Activated CD4-positive, alpha-beta memory T cell treated with anti-CD3 and anti-CD28 coated beads for 36 hours (primary cell): ENCODE results near the gene LSAMP. TPM values are rescaled to one million over a fixed set of nuclear protein-coding genes. Genes with fewer than 3 reads are reported as not detected.

ENCODE experiments used
- CTCF ChIA-PET: fragments of 350-600 bp; sonication (Branson Sonifier 250); formaldehyde crosslinking; loops from one replicate; lab custom pipeline; 2021; ENCODE audit warnings: antibody characterized with exemption, inconsistent platforms; lab: Charles Lee
- POLR2A ChIA-PET: fragments of 350-600 bp; sonication (Branson Sonifier 250); formaldehyde crosslinking; loops from one replicate; lab custom pipeline; 2021; ENCODE audit warnings: antibody characterized with exemption; lab: Charles Lee
- DNase-seq: peaks from one replicate; pipeline ENCODE4 v3.0.0-alpha.2; 2020
- H3K27ac Mint-ChIP-seq: one replicate; pipeline ENCODE4 v1.8.0; 2021; ENCODE audit warnings: mixed read lengths
- H3K27me3 Mint-ChIP-seq: one replicate; pipeline ENCODE4 v1.8.0; 2021; ENCODE audit warnings: mixed read lengths
- H3K36me3 Mint-ChIP-seq: one replicate; pipeline ENCODE4 v1.8.0; 2021; ENCODE audit warnings: mixed read lengths
- H3K4me1 Mint-ChIP-seq: one replicate; pipeline ENCODE4 v1.8.0; 2021; ENCODE audit warnings: low read depth, mixed read lengths
- H3K4me3 Mint-ChIP-seq: one replicate; pipeline ENCODE4 v1.8.0; 2021; ENCODE audit warnings: mild to moderate bottlenecking, mixed read lengths
- H3K9me3 Mint-ChIP-seq: one replicate; pipeline ENCODE4 v1.8.0; 2021; ENCODE audit warnings: mixed read lengths
- intact Hi-C: fragments of 100-400 bp; cut with micrococcal nuclease; formaldehyde crosslinking; loops from one replicate; pipeline ENCODE4 v1.15.1; 2023
- total RNA-seq, 2 experiments: library from RNA; stranded (reverse); gene quantifications; one replicate each; pipeline ENCODE4 v1.2.3, GENCODE V29; 2021

Gene LSAMP
- total RNA-seq, 2 experiments from 2014 or later, result not detected

DNA sequence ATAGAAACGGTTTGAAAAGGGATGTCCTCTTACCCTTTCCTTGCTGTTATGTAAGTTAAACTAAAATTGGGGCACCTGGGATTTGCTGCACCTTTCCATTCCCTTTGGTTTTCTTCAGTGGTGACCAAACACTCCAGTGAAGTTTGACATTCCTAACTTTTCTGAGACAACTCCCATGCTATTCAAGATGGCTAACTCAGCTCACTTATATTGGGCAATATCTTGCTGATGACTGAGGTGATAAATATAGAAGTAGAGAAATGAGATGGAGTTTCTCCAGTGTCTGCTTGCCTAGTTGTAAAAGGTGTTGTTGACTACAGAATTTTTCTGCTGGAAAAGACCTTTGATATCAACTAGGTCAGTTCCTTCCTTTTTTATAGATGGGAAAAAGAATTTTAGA lies 530.2 kb downstream of the LSAMP start:
- H3K27me3 Mint-ChIP-seq, result no peaks in the 10 kb centered on the region
- no peaks in the 10 kb centered on the region for H3K9me3 Mint-ChIP-seq
- DNase-seq, result no peak
- H3K4me3 Mint-ChIP-seq, result no peak overlapping the region
- H3K36me3 Mint-ChIP-seq, result no peaks in the 10 kb centered on the region
- CTCF ChIA-PET, result no interaction called here
- intact Hi-C loops, result no loop called here
- H3K4me1 Mint-ChIP-seq, result no peaks in the 10 kb centered on the region
- POLR2A ChIA-PET, result no interaction called here
- no peak overlapping the region for H3K27ac Mint-ChIP-seq

DNA sequence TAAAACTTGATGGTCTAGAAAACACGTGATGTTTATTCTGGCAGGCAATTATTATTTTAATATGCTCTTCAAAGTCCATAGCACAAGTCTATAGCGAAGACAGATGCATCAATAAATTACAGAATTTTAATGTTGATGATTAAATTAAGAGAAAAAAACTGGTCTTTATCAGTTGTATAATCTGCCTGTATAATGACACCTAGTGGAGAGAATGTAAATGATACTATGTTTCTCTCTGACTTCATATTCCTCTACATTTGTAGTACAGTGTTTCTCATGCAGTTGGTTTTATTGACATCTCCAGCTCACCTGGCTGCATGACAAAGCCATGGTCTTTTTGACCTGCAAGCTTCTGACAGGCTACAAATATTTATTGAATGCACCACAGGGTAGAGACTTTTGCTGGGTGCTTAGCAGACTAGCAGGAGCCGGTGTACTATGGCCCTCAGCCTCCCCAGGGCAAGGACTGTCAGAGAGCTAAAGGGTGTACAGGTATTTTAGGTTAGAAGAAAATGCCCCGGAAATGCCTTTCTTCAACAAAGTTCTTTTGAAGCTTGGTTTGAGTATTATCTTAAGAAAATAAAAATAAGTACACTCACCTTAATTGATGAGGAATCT lies 532.1 kb downstream of the LSAMP start:
- Mint-ChIP-seq H3K27me3 (no peaks in the 10 kb centered on the region), H3K27ac (no peak overlapping the region), H3K9me3 (no peaks in the 10 kb centered on the region), H3K4me3 (no peak overlapping the region), H3K36me3 (no peaks in the 10 kb centered on the region), H3K4me1 (no peaks in the 10 kb centered on the region)
- intact Hi-C loops, result no loop called here
- DNase-seq, result no peak
- CTCF ChIA-PET, result no interaction called here
- POLR2A ChIA-PET, result interaction anchor here (0.6 kb wide), 1 partner anchor 649 kb away, joined by 3 read pairs; no protein-coding TSS in a partner anchor

DNA sequence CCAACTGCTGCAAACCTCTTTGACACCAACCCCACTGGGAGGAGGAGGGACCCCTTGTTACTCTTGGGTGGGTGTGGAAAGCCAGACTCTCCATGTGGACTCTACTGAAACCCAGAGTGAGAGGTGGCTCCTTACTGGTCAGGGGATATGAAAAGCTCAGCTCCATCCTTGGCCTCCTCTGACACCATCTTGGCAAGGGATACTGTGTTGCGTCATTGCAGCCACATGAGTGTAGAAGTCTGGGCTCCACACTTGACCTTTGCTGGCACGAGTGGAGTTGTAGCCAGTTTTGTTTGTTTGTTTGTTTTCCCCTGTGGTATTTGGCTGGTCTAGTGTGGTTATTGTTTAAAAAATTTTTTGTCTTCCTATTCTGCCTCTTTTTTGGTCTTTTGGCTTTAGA lies 532.9 kb downstream of the LSAMP start:
- no peak for DNase-seq
- Mint-ChIP-seq H3K27ac (no peak overlapping the region), H3K36me3 (no peaks in the 10 kb centered on the region), H3K9me3 (no peaks in the 10 kb centered on the region), H3K4me3 (no peak overlapping the region), H3K27me3 (no peaks in the 10 kb centered on the region), H3K4me1 (no peaks in the 10 kb centered on the region)
- POLR2A ChIA-PET, result no interaction called here
- intact Hi-C loops, result no loop called here
- CTCF ChIA-PET, result no interaction called here

DNA sequence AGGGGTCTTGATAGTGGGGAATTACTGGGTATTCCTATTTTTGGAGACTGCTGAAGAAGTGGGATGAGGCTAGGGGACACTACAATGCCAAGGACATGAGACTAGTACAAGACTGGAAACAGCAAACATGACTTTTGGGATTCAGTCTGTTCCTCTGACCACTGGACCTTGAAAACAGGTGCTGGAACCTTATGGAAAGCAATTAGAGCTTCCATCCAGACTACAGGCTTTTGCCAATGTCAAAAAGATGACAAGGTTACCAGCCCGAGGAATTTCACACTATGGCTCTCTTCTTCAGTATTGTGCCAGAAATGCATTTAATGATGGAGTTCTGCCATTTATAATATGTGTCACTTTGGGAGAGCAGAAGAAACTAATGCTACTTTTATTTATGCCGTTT lies 539.4 kb downstream of the LSAMP start:
- H3K27ac Mint-ChIP-seq, result no peak overlapping the region
- no peaks in the 10 kb centered on the region for H3K9me3 Mint-ChIP-seq
- ChIA-PET CTCF (no interaction called here), POLR2A (no interaction called here)
- H3K4me3 Mint-ChIP-seq, result no peak overlapping the region
- intact Hi-C loops, result no loop called here
- no peak for DNase-seq
- H3K27me3 Mint-ChIP-seq, result peaks cover 3% of the 10 kb centered on the region
- no peaks in the 10 kb centered on the region for H3K4me1 Mint-ChIP-seq
- H3K36me3 Mint-ChIP-seq, result no peaks in the 10 kb centered on the region

DNA sequence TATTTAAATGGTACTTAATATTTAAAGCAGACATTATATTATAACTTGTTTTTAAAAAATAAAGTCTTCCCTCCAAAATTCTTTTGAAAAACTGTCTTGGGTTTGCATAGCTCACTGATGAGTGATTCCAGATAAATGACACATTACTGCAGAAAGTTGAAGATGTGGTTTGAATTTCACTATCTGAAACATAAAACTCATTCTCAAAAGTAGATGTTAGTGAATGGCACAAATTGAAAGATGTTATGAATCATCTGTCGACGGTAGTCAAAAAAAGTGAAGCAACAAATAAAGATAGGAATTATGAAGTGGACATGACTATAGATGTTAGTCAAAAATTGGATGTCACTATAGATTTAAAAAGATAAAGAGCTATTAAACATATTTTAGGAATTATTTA lies 541.4 kb downstream of the LSAMP start:
- Mint-ChIP-seq H3K27ac (no peak overlapping the region), H3K4me1 (no peaks in the 10 kb centered on the region), H3K9me3 (no peaks in the 10 kb centered on the region), H3K27me3 (peaks cover 3% of the 10 kb centered on the region), H3K36me3 (no peaks in the 10 kb centered on the region), H3K4me3 (no peak overlapping the region)
- ChIA-PET POLR2A (no interaction called here), CTCF (no interaction called here)
- intact Hi-C loops, result no loop called here
- no peak for DNase-seq

DNA sequence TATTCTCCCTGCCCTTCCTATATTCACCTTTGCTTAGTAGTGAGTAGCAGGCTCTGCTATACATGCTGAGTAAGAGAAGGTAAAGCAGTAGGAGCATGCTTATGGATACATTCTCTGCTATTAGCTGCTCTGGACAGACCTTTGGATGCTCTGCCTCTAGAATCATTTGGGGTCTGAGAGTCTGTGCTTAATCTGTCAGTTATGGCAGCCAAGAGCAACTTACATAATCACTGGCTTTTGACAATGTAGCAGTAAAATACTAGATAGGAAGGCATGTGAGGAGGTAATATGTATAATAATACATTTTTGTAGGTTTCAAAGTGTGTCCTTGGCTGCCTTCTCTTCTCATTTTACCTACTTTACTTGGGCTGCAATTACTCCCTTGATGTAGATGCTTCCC lies 544.3 kb downstream of the LSAMP start:
- Mint-ChIP-seq H3K4me1 (no peaks in the 10 kb centered on the region), H3K4me3 (no peak overlapping the region), H3K9me3 (no peaks in the 10 kb centered on the region), H3K27me3 (peaks cover 5% of the 10 kb centered on the region), H3K36me3 (no peaks in the 10 kb centered on the region), H3K27ac (no peak overlapping the region)
- intact Hi-C loops, result no loop called here
- ChIA-PET POLR2A (no interaction called here), CTCF (no interaction called here)
- DNase-seq, result no peak

DNA sequence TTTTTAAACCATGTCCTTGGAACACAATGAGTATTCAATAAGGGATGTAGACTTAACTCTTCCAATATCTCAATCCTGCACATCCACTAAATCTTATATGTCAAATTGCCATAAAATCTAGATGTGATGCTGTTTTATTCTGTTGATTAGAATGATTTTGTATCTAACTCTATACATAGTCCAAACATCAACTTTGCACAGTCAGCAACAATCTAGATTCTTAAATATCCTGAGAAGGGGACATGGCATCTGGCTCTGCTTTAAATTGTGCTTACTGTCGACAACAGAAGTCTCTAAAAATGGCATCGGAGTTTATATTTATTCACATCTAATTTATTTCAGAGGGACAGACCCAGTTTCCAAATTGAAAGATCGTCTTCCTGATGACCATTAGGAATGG lies 545.8 kb downstream of the LSAMP start:
- no peaks in the 10 kb centered on the region for H3K36me3 Mint-ChIP-seq
- ChIA-PET CTCF (no interaction called here), POLR2A (no interaction called here)
- no peak overlapping the region for H3K27ac Mint-ChIP-seq
- no peak overlapping the region for H3K4me3 Mint-ChIP-seq
- DNase-seq, result no peak
- no peaks in the 10 kb centered on the region for H3K9me3 Mint-ChIP-seq
- intact Hi-C loops, result no loop called here
- no peaks in the 10 kb centered on the region for H3K4me1 Mint-ChIP-seq
- H3K27me3 Mint-ChIP-seq, result peaks cover 5% of the 10 kb centered on the region

DNA sequence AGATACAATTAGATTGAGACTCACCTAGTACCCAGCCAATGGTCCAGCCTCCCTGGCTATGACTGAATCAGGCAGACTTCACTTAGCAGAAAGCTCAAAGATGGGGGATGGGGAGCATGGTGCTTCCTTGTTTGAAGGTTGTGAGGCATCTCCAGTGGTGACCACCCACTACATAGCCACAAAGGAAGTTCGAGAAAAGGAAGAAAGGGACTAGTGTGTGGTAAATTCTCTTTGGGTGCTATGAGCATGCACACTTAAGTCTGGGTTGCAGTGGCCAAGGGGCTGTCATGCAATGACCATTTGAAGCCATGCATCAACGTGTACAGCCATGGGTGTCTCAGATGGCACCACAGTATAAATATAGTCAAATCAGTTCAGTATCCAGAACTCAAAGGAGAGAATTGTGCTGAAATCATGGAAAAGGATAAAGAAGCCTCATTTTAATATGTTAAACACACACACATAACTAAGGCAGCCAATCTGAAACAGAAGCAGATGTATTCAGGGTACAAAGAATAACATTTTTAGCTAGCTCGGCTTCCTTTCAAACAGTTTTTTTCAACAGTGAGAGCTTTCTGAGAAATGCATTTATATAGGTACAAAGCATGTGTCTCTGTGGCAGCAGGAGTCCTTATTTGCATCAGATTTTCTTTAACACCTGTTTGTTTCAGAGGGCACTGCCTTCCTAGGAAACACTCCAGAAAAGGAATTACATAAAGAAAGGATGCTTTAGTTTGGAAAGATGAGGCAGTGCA lies 546.5 kb downstream of the LSAMP start:
- intact Hi-C loops, result no loop called here
- H3K27ac Mint-ChIP-seq, result no peak overlapping the region

DNA sequence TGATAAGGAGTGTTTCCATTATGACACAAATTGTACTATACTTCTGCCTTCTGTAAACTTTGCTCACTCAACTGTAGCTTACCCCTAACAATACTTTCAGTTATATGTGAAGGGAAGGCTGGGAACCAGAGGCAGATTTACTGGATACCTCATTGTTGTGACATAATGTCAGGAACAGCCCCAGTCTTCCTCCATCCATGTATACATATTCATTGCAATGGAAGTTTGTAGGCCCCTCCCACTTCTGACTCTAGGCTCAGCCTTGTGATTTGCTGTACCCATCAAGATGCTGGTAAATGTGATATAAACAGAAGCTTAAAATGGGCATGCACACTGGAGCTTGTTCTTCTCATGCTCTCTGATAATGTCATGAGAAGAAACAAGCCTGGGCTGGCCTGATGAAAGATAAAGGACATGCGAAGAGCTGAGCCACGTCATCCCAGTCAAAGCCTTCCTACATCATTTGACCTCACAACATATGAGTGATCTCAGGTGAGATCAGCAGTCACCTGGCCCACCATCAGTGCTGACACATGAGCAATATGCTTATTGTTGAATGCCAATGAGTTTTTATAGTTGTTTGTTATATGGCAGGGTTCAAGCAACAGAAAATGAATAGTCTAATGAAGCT lies 554.2 kb downstream of the LSAMP start:
- H3K27ac Mint-ChIP-seq, result no peak overlapping the region
- intact Hi-C loops, result no loop called here
- ChIA-PET POLR2A (no interaction called here), CTCF (no interaction called here)
- H3K9me3 Mint-ChIP-seq, result no peaks in the 10 kb centered on the region
- no peaks in the 10 kb centered on the region for H3K36me3 Mint-ChIP-seq
- no peak overlapping the region for H3K4me3 Mint-ChIP-seq
- H3K27me3 Mint-ChIP-seq, result peaks cover 7% of the 10 kb centered on the region
- no peak for DNase-seq
- H3K4me1 Mint-ChIP-seq, result no peaks in the 10 kb centered on the region

More for the DNA sequence above, 546.5 kb downstream of the LSAMP start:
- ChIA-PET POLR2A (no interaction called here), CTCF (no interaction called here)
- no peak for DNase-seq
- Mint-ChIP-seq H3K4me1 (no peaks in the 10 kb centered on the region), H3K9me3 (no peaks in the 10 kb centered on the region), H3K36me3 (no peaks in the 10 kb centered on the region), H3K27me3 (peaks cover 7% of the 10 kb centered on the region), H3K4me3 (no peak overlapping the region)

DNA sequence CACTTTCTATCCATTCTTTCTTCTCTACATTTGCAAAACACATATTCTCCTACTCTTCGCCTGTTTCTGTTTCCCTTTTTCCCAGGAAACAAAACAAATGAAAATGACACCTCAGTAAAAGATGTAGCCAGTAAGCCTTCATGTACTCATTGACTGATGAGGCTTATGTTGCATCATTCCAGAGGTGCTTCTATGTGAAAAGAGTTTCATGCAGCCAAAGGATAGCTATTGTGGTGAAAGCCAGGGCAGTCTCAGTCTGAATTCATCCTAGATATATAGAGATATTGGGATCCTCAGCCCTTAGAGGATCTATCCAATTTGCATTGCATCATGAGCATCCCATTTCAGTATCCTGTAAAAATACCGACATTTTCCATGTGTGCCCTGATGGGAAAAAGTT lies 554.7 kb downstream of the LSAMP start:
- ChIA-PET CTCF (no interaction called here), POLR2A (no interaction called here)
- H3K4me3 Mint-ChIP-seq, result no peak overlapping the region
- intact Hi-C loops, result no loop called here
- no peaks in the 10 kb centered on the region for H3K9me3 Mint-ChIP-seq
- no peaks in the 10 kb centered on the region for H3K4me1 Mint-ChIP-seq
- H3K36me3 Mint-ChIP-seq, result no peaks in the 10 kb centered on the region
- DNase-seq, result no peak
- peaks cover 7% of the 10 kb centered on the region for H3K27me3 Mint-ChIP-seq
- H3K27ac Mint-ChIP-seq, result no peak overlapping the region

DNA sequence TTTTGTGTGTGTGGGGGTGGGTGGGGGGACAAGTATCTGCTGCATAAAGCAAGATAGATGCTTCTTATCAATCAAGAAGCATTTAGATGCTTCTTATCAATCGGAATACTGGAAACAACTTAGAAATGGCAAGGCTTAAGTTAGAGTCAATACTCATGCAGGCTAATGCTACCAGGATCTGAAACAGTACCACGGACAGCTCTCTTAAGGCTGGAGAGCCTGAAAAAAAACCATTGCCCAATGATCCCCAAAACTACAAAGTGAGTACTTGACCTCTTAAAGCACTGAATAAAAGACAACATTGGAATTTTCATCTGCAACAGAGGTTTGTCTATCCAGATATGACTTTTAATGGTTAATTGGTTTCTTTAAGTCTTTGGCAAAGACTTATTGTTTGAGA lies 559.7 kb downstream of the LSAMP start:
- Mint-ChIP-seq H3K4me1 (no peaks in the 10 kb centered on the region), H3K9me3 (no peaks in the 10 kb centered on the region), H3K36me3 (no peaks in the 10 kb centered on the region), H3K27me3 (peaks cover 6% of the 10 kb centered on the region), H3K27ac (no peak overlapping the region), H3K4me3 (no peak overlapping the region)
- DNase-seq, result no peak
- ChIA-PET CTCF (no interaction called here), POLR2A (no interaction called here)
- intact Hi-C loops, result no loop called here

DNA sequence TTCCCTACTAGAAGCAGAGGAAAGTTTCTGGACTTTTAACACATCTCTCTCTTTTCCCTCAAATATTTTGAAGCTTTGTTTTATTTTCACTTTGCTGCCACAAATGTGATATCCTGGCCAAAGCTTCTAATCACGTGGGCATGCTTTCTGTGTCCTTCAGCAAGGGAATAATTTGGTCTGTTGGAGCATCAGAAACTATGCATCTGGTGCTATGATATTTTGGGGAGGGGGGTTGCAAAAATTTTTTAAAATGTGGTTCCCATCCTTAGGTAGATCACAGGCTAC lies 567.7 kb downstream of the LSAMP start:
- no peak overlapping the region for H3K4me3 Mint-ChIP-seq
- ChIA-PET POLR2A (no interaction called here), CTCF (interaction anchor here (1.0 kb wide), 1 partner anchor 36 kb away, joined by 3 read pairs; no protein-coding TSS in a partner anchor)
- intact Hi-C loops, result no loop called here
- H3K9me3 Mint-ChIP-seq, result no peaks in the 10 kb centered on the region
- H3K27ac Mint-ChIP-seq, result no peak overlapping the region
- no peak for DNase-seq
- H3K27me3 Mint-ChIP-seq, result peaks cover 4% of the 10 kb centered on the region
- no peaks in the 10 kb centered on the region for H3K4me1 Mint-ChIP-seq
- no peaks in the 10 kb centered on the region for H3K36me3 Mint-ChIP-seq
